Muscle of back (tissue), 10 donors: ENCODE measurements around the gene RAD50. TPM values are rescaled to one million over a fixed set of nuclear protein-coding genes. Genes with fewer than 3 reads are reported as not detected.

ENCODE experiments used
- polyA plus RNA-seq, 10 donors: library from polyadenylated mRNA; unstranded; fragments of 120-200 nt; gene quantifications; one replicate each; pipeline ENCODE4 v1.2.1, GENCODE V29; 2013; ENCODE audit not compliant: insufficient read length in 10 of 10

Gene RAD50
- polyA plus RNA-seq, 10 donors, result 19.5 to 28.8 (median 24.3) TPM

Other genes starting within 250 kb of the RAD50 start
- 10 to 100 TPM in 3 of 10 donors, 1 to 10 TPM in 7; 5.8 to 15.5 (median 8.7) TPM for gene SLC22A5, start 187.3 kb upstream of the RAD50 start, polyA plus RNA-seq
- gene IRF1, start 66.2 kb upstream of the RAD50 start, polyA plus RNA-seq, result 10 to 100 TPM in 2 of 10 donors, 1 to 10 TPM in 8; 6.8 to 14.0 (median 7.9) TPM
- under 1 TPM in 3 of 10 donors, not detected in 7; 0.30 to 0.90 (median 0.51) TPM for gene IL5, start 13.5 kb upstream of the RAD50 start, polyA plus RNA-seq
- under 1 TPM in 3 of 10 donors, not detected in 7; 0.16 to 0.41 (median 0.20) TPM for gene IL13, start 101.2 kb downstream of the RAD50 start, polyA plus RNA-seq
- gene IL4, start 117.0 kb downstream of the RAD50 start, polyA plus RNA-seq, result not detected
- 10 to 100 TPM in 2 of 10 donors, 1 to 10 TPM in 8; 6.5 to 12.2 (median 8.5) TPM for gene KIF3A, start 180.6 kb downstream of the RAD50 start, polyA plus RNA-seq
- gene CCNI2, start 190.4 kb downstream of the RAD50 start, polyA plus RNA-seq, result 1 to 10 TPM in 2 of 10 donors, under 1 TPM in 7, not detected in 1; 0.40 to 1.9 (median 0.83) TPM
- gene SEPTIN8, start 220.3 kb downstream of the RAD50 start, polyA plus RNA-seq, result 10 to 100 TPM; 36.6 to 58.2 (median 43.5) TPM